ENCODE results near the gene GDF10.

DNA sequence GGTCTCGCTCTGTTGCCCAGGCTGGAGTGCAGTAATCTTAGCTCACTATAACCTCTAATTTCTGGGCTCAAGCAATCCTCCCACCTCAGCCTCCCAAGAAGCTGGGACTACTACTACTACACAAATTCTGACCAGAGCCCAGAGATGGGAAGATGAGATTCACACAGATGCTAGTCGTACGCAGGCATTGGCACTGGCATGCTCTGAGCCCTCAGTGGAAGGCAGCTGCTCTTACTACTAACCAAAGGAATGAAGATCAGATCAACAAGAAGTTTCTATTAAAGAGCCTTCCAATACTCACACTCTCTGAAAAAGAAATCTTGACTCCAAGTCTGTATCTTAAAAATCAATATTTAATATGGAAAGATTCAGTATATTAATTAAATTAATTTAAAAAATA, 32.9 kb downstream of the GDF10 start:
- TF ChIP-seq, protein P1, sequence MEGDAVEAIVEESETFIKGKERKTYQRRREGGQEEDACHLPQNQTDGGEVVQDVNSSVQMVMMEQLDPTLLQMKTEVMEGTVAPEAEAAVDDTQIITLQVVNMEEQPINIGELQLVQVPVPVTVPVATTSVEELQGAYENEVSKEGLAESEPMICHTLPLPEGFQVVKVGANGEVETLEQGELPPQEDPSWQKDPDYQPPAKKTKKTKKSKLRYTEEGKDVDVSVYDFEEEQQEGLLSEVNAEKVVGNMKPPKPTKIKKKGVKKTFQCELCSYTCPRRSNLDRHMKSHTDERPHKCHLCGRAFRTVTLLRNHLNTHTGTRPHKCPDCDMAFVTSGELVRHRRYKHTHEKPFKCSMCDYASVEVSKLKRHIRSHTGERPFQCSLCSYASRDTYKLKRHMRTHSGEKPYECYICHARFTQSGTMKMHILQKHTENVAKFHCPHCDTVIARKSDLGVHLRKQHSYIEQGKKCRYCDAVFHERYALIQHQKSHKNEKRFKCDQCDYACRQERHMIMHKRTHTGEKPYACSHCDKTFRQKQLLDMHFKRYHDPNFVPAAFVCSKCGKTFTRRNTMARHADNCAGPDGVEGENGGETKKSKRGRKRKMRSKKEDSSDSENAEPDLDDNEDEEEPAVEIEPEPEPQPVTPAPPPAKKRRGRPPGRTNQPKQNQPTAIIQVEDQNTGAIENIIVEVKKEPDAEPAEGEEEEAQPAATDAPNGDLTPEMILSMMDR (IDR thresholded peaks at IDR 0.05; ENCODE audit: poor library complexity), result no peak
- TF ChIP-seq EZH2phosphoT487 (IDR thresholded peaks at IDR 0.05; ENCODE audit: low read depth, severe bottlenecking, unreplicated experiment) (no peak), EZH2 (IDR thresholded peaks at IDR 0.05; ENCODE audit: borderline replicate concordance) (no peak)
